Trophoblast cell (in vitro differentiated cells and primary cell): ENCODE data around the gene NR5A1.

Source experiments
- DNase-seq, 2 donors: peaks; one replicate each; pipeline ENCODE4 v3.0.0-alpha.2; 2016
- H2AFZ ChIP-seq: 2 replicates; pipeline ENCODE4 v1.6.1; 2013; ENCODE audit warnings: low read length, moderate library complexity, mild to moderate bottlenecking; ENCODE audit not compliant: insufficient read depth, poor library complexity
- H2AK5ac ChIP-seq: 2 replicates; pipeline ENCODE4 v1.6.1; 2013; ENCODE audit warnings: mild to moderate bottlenecking, low read length
- H2BK120ac ChIP-seq: 2 replicates; pipeline ENCODE4 v1.6.1; 2013; ENCODE audit warnings: low read length, mild to moderate bottlenecking, moderate library complexity; ENCODE audit not compliant: insufficient read depth, poor library complexity
- H2BK12ac ChIP-seq: 2 replicates; pipeline ENCODE4 v1.6.1; 2013; ENCODE audit warnings: mild to moderate bottlenecking, low read length, moderate library complexity
- H2BK5ac ChIP-seq: 2 replicates; pipeline ENCODE4 v1.6.1; 2013; ENCODE audit warnings: low read length, low read depth, moderate library complexity, mild to moderate bottlenecking; ENCODE audit not compliant: poor library complexity
- H3K14ac ChIP-seq: 2 replicates; pipeline ENCODE4 v1.6.1; 2013; ENCODE audit warnings: mild to moderate bottlenecking, low read length
- H3K18ac ChIP-seq: 2 replicates; pipeline ENCODE4 v1.6.1; 2013; ENCODE audit warnings: mild to moderate bottlenecking, low read length
- H3K23ac ChIP-seq: 2 replicates; pipeline ENCODE4 v1.6.1; 2013; ENCODE audit warnings: low read length
- H3K27ac ChIP-seq: 2 replicates; pipeline ENCODE4 v1.5.1; 2013; ENCODE audit warnings: low read depth, mild to moderate bottlenecking, inconsistent platforms, low read length, moderate library complexity
- H3K27me3 ChIP-seq: 2 replicates; pipeline ENCODE4 v1.6.1; 2013; ENCODE audit warnings: inconsistent platforms, mild to moderate bottlenecking, low read length, moderate library complexity; ENCODE audit not compliant: insufficient read depth
- H3K36me3 ChIP-seq, 2 experiments: 1 replicate in 1 of 2; 2 replicates in 1 of 2; pipeline ENCODE4 v1.6.1; 2013; ENCODE audit warnings: low read length in 2 of 2, mild to moderate bottlenecking in 2 of 2, moderate library complexity in 1 of 2; ENCODE audit not compliant: insufficient read depth in 2 of 2, control insufficient read depth in 1 of 2
- H3K4ac ChIP-seq: 2 replicates; pipeline ENCODE4 v1.6.1; 2013; ENCODE audit warnings: low read depth, mild to moderate bottlenecking, low read length, moderate library complexity
- H3K4me1 ChIP-seq, 2 experiments: 1 replicate in 1 of 2; 2 replicates in 1 of 2; pipeline ENCODE4 v1.6.1; 2013; ENCODE audit warnings: low read length in 2 of 2, mild to moderate bottlenecking in 2 of 2, moderate library complexity in 1 of 2; ENCODE audit not compliant: insufficient read depth in 2 of 2, control insufficient read depth in 1 of 2
- H3K4me2 ChIP-seq: 2 replicates; pipeline ENCODE4 v1.6.1; 2013; ENCODE audit warnings: inconsistent platforms, mild to moderate bottlenecking, low read length, moderate library complexity
- H3K4me3 ChIP-seq: 2 replicates; pipeline ENCODE4 v1.5.1; 2013; ENCODE audit warnings: mild to moderate bottlenecking, low read depth, low read length, inconsistent platforms
- H3K79me1 ChIP-seq: one replicate; pipeline ENCODE4 v1.6.1; 2013; ENCODE audit warnings: low read length
- H3K79me2 ChIP-seq: 2 replicates; pipeline ENCODE4 v1.6.1; 2013; ENCODE audit warnings: low read length, mild to moderate bottlenecking; ENCODE audit not compliant: control insufficient read depth, insufficient read depth, poor library complexity
- H3K9ac ChIP-seq: 2 replicates; pipeline ENCODE4 v1.6.1; 2013; ENCODE audit warnings: mild to moderate bottlenecking, low read length
- H3K9me3 ChIP-seq: 2 replicates; pipeline ENCODE4 v1.6.1; 2013; ENCODE audit warnings: low read depth, mild to moderate bottlenecking, control low read depth, inconsistent platforms, low read length; ENCODE audit not compliant: insufficient read depth
- H4K12ac ChIP-seq: 2 replicates; pipeline ENCODE4 v1.6.1; 2013; ENCODE audit warnings: low read depth, mild to moderate bottlenecking, low read length, moderate library complexity
- H4K8ac ChIP-seq: 2 replicates; pipeline ENCODE4 v1.6.1; 2013; ENCODE audit warnings: low read depth, mild to moderate bottlenecking, low read length, moderate library complexity
- H4K91ac ChIP-seq: one replicate; pipeline ENCODE4 v1.6.1; 2013; ENCODE audit warnings: low read depth, mild to moderate bottlenecking, low read length, moderate library complexity
- WGBS: extraction: QIAGEN DNeasy Blood & Tissue Kit; methylation state at CpG from one replicate; pipeline ENCODE4 v1.1.7; 2013; ENCODE audit warnings: missing lambda C conversion rate; ENCODE audit not compliant: insufficient read length, insufficient coverage; ENCODE audit errors: extremely low coverage; 5-methylcytosine and 5-hydroxymethylcytosine counted together

NR5A1 gene

GRCh38 chr9:124447297-124447661 lies 59.9 kb downstream of the NR5A1 start:
- Histone ChIP-seq H3K18ac (no peak overlapping the region), H3K4ac (no peak overlapping the region), H3K9me3 (peaks cover 2% of the 10 kb centered on the region), H4K12ac (no peak overlapping the region), H3K79me2 (no peaks in the 10 kb centered on the region), H3K14ac (no peak overlapping the region), H4K8ac (no peak overlapping the region), H3K79me1 (no peaks in the 10 kb centered on the region), H2BK120ac (no peak overlapping the region), H3K27ac (no peak overlapping the region), H3K23ac (no peak overlapping the region), H2AFZ (no peak overlapping the region), H2BK5ac (no peak overlapping the region), H3K4me1 (peaks cover 0 to 3% of the 10 kb centered on the region in 2 experiments), H3K4me3 (no peak overlapping the region), H2BK12ac (no peak overlapping the region), H4K91ac (no peak overlapping the region), H3K36me3 (no peaks in the 10 kb centered on the region), H3K9ac (no peak overlapping the region), H2AK5ac (no peak overlapping the region), H3K4me2 (no peak overlapping the region), H3K27me3 (peaks cover 9% of the 10 kb centered on the region)
- WGBS, result no CpG with 5 or more reads among the region's 4 CpGs
- DNase-seq, result no peak

DNA sequence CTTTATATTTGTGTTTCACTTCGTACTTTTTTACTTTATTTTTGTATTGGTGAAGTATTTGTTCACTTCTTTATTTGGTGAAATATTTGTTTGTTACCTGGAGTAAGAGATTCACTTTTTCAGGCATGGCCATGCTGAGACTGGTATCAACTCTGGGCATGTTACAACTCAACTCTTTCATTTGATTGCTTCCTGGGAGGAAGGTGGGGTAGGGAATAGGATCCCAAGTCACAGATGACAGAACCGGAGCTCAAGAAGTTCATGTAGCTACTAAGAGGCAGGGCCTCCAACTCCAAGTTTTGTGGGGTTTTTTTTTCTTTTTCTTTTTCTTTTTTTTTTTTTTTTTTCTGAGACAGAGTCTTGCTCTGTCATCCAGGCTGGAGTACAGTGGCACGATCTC lies 63.0 kb downstream of the NR5A1 start:
- H2AFZ ChIP-seq, result no peak overlapping the region
- H3K14ac ChIP-seq, result no peak overlapping the region
- no peak overlapping the region for H4K91ac ChIP-seq
- no peak overlapping the region for H3K27ac ChIP-seq
- H3K23ac ChIP-seq, result no peak overlapping the region
- H3K18ac ChIP-seq, result no peak overlapping the region
- WGBS, result no CpG with 5 or more reads among the region's 3 CpGs
- H3K79me2 ChIP-seq, result no peaks in the 10 kb centered on the region
- no peaks in the 10 kb centered on the region for H3K36me3 ChIP-seq
- no peak overlapping the region for H3K4ac ChIP-seq
- no peaks in the 10 kb centered on the region for H3K79me1 ChIP-seq
- H3K9me3 ChIP-seq, result peaks cover 4% of the 10 kb centered on the region
- no peaks in the 10 kb centered on the region for H3K27me3 ChIP-seq
- H4K8ac ChIP-seq, result no peak overlapping the region
- no peak for DNase-seq
- no peak overlapping the region for H2BK120ac ChIP-seq
- no peak overlapping the region for H3K9ac ChIP-seq
- no peaks in the 10 kb centered on the region for H3K4me1 ChIP-seq
- H3K4me3 ChIP-seq, result no peak overlapping the region
- H4K12ac ChIP-seq, result no peak overlapping the region
- H2BK12ac ChIP-seq, result no peak overlapping the region
- no peak overlapping the region for H3K4me2 ChIP-seq
- no peak overlapping the region for H2BK5ac ChIP-seq
- no peak overlapping the region for H2AK5ac ChIP-seq

DNA sequence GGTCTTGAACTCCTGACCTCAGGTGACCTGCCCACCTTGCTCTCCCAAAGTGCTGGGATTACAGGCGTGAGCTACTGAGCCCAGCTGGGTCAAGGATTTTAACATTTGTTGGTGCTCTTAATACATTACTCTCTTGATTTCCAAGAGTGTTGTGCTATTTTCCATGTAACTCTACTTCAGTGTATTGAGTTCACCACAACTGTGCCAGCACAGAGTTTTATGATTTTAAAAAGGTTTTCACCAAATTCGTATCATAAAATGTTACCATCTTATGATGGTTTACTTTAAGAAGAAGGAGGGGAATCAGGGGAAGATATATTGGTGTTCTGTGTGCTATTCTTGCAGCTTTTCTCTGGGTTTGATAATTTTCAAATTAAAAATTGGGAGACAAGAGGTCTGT lies 63.6 kb downstream of the NR5A1 start:
- Histone ChIP-seq H3K23ac (no peak overlapping the region), H3K4me3 (no peak overlapping the region), H3K18ac (no peak overlapping the region), H4K91ac (no peak overlapping the region), H2BK120ac (no peak overlapping the region), H4K12ac (no peak overlapping the region), H3K79me1 (no peaks in the 10 kb centered on the region), H4K8ac (no peak overlapping the region), H2BK12ac (no peak overlapping the region), H3K9me3 (peaks cover 4% of the 10 kb centered on the region), H3K27me3 (no peaks in the 10 kb centered on the region), H2AK5ac (no peak overlapping the region), H3K4me2 (no peak overlapping the region), H3K79me2 (no peaks in the 10 kb centered on the region), H3K14ac (no peak overlapping the region), H3K9ac (no peak overlapping the region), H3K4ac (no peak overlapping the region), H2AFZ (no peak overlapping the region), H2BK5ac (no peak overlapping the region), H3K4me1 (no peaks in the 10 kb centered on the region), H3K27ac (no peak overlapping the region), H3K36me3 (no peaks in the 10 kb centered on the region)
- WGBS, result no CpG with 5 or more reads among the region's 2 CpGs
- no peak for DNase-seq

GRCh38 chr9:124442826-124443225 lies 64.4 kb downstream of the NR5A1 start:
- no peak overlapping the region for H2AFZ ChIP-seq
- no peak overlapping the region for H3K18ac ChIP-seq
- H3K9ac ChIP-seq, result no peak overlapping the region
- no peaks in the 10 kb centered on the region for H3K36me3 ChIP-seq
- no peak overlapping the region for H4K12ac ChIP-seq
- H3K79me1 ChIP-seq, result no peaks in the 10 kb centered on the region
- no peak overlapping the region for H3K4ac ChIP-seq
- no peaks in the 10 kb centered on the region for H3K79me2 ChIP-seq
- no peak for DNase-seq
- no peak overlapping the region for H3K14ac ChIP-seq
- no peaks in the 10 kb centered on the region for H3K4me1 ChIP-seq
- no peak overlapping the region for H3K23ac ChIP-seq
- no peaks in the 10 kb centered on the region for H3K27me3 ChIP-seq
- H2BK12ac ChIP-seq, result no peak overlapping the region
- H2BK120ac ChIP-seq, result no peak overlapping the region
- H2AK5ac ChIP-seq, result no peak overlapping the region
- no peak overlapping the region for H3K27ac ChIP-seq
- H4K8ac ChIP-seq, result no peak overlapping the region
- WGBS, result no CpG with 5 or more reads among the region's 3 CpGs
- H4K91ac ChIP-seq, result no peak overlapping the region
- no peak overlapping the region for H3K4me3 ChIP-seq
- peaks cover 4% of the 10 kb centered on the region for H3K9me3 ChIP-seq
- no peak overlapping the region for H3K4me2 ChIP-seq
- no peak overlapping the region for H2BK5ac ChIP-seq

DNA sequence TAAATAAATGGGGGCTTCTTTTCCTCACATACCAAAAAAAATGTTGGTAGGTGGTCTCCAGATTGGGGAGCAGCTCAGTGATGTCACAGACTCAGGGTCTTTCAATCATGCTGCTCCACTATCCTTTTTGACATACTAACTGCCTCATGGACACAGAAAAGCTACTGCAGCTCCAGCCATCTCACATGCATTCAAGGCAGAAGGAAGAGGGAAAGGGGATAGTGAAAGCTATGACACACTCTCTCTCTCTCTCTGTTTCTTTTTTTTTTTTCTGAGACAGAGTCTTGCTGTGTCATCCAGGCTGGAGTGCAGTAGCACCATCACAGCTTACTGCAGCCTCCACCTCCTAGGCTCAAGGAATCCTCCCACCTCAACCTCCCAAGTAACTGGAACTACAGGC lies 64.8 kb downstream of the NR5A1 start:
- Histone ChIP-seq H3K18ac (no peak overlapping the region), H3K4me3 (no peak overlapping the region), H3K4ac (no peak overlapping the region), H3K27ac (no peak overlapping the region), H3K23ac (no peak overlapping the region), H3K4me2 (no peak overlapping the region), H3K4me1 (no peaks in the 10 kb centered on the region), H3K79me2 (no peaks in the 10 kb centered on the region), H3K36me3 (no peaks in the 10 kb centered on the region), H2BK12ac (no peak overlapping the region), H4K12ac (no peak overlapping the region), H2AK5ac (no peak overlapping the region), H3K79me1 (no peaks in the 10 kb centered on the region), H4K91ac (no peak overlapping the region), H3K14ac (no peak overlapping the region), H2BK120ac (no peak overlapping the region), H3K9ac (no peak overlapping the region), H2BK5ac (no peak overlapping the region), H2AFZ (no peak overlapping the region), H3K27me3 (no peaks in the 10 kb centered on the region), H4K8ac (no peak overlapping the region), H3K9me3 (peaks cover 4% of the 10 kb centered on the region)
- DNase-seq, result no peak
